NCI-H748 (cell line): ENCODE data around the gene STYXL1.
"Not testable (repeated sequence)": the region's sequence is repeated elsewhere in the genome, so short reads cannot be mapped to it uniquely, and the experiment has no call there.

Source experiments
- DNase-seq: peaks from one replicate; lab custom pipeline; 2025; ENCODE audit not compliant: unreplicated experiment; lab: John Stamatoyannopoulos, UW

The STYXL1 gene

GRCh38 chr7:76066716-76067503 lies 19.1 kb upstream of the STYXL1 start:
- DNase-seq, result no peak

GRCh38 chr7:76065016-76065612 lies 17.3 kb upstream of the STYXL1 start:
- DNase-seq, result no peak

- no peak for DNase-seq
Observed at GRCh38 chr7:76064208-76064970, 16.6 kb upstream of the STYXL1 start.

DNA sequence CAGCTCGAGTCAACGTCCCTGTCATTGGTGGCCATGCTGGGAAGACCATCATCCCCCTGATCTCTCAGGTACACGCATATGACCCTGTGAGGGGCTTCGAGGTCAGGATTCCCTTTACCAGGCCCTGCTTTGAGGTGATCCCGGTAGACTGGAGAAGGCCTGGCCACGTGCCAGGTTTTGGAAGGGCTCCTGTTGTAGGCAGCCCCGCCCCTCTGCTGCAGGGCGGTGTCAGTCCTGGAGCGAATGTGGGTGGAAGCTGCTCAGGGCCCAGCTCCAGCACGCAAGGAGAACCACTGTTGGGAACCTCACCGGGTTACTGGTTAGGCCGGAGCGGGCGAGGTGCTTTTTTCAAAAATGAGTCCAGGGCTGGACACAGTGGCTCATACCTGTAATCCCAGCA lies 15.7 kb upstream of the STYXL1 start:
- peak; percentile 43 for DNase-seq

DNA sequence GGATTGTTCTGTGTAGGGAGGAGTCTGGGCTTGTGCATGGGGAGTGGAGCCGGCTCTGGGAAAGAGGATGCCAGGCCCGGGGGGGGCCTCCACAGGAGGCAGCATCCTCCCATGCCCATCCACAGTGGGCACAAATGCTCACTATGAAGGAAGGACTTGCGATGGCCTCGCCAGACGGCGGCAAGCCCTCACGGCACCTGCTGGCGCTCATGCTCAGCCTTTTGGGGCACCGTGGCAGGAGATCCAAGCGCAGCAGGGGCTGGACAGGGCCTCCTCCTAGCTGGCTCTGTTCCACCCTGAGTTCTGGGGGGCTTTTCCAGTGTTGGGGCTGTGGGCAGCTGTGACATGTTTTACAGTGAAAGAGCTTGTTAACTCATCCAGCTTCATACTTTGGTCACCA lies 15.3 kb upstream of the STYXL1 start:
- DNase-seq, result no peak

DNA sequence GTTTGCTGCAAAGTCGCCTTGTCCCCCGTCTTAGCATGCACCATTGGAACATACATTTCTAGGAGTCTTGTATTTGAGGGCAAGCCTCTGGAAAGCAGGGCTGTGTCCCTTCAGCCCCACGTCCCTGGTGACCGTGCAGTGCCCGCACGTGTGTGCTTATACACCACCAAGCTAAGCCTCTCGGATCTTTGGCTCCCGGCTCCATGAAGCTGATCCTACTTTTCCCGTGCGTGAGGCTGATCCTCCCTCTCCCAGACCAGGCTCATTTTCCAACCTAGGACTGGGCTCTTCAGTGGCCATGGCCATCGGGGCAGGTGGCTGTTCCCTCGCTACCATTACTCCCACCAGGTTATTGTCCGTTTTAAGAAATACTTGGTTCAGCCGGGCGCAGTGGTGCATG lies 14.5 kb upstream of the STYXL1 start:
- DNase-seq, result no peak

- no peak for DNase-seq
Observed at GRCh38 chr7:76060842-76061241, 13.0 kb upstream of the STYXL1 start.

DNA sequence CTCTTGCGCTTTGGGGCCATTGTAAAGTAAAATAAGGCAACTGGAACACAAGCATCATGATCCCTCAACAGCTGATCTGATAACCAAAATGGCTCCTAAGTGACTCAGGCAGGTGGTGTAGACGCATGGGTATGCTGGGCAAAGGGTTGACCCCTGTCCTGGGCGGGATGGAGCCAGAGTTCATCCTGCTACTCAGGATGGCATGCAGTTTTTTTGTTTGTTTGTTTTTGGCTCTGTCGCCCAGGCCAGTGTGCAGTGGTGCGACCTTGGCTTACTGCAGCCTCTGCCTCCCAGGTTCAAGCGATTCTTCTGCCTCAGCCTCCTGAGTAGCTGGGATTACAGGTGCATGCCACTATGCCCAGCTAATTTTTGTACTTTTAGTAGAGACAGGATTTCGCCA lies 10.9 kb upstream of the STYXL1 start:
- DNase-seq, result not testable (repeated sequence)

DNA sequence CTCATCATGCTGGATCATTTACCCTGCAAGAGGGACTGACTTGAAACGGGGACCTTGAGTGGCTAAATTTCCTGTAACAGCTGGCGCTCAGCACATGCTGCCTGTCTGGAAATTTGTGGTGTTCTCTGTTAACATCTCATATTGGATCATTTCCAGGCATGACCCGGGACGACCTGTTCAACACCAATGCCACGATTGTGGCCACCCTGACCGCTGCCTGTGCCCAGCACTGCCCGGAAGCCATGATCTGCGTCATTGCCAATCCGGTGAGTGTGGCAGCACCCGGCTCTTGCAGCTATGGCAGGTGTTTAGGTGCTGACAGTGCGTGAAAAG lies 10.0 kb upstream of the STYXL1 start:
- DNase-seq, result no peak

DNA sequence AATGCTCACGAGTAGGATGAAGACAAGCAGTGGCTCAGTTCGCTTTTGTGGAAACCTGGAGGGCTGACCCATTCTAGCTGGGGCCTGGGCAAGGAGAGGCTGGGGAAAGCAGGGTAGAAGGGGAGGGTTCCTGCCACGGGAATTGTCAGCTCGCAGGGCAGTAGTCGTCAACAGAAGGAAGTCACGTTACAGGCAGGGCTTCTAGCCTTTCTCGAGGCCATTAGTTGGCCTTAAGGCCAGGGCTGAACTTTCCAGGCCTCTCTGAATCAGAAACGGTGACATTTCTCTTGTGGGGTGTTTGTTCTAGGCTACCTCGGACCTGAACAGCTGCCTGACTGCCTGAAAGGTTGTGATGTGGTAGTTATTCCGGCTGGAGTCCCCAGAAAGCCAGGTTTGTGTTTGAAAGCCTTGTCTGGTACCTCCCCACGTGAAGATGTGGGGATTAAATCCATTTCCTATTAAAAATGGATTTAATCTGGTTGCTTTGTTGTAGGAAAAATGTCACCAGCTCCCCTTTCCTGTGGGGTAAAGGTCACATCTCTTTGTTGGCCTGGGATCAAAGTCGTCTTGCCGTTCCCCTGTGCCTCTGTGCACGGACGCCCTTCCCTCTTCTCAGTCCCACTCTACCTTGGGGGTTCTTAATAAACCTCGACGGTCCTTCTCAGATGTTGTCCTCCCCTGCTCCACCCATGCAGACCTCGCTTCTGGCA lies 9.5 kb upstream of the STYXL1 start:
- DNase-seq, result no peak

GRCh38 chr7:76056241-76056640 lies 8.4 kb upstream of the STYXL1 start:
- no peak for DNase-seq

- DNase-seq, result peak; percentile 28
Observed at GRCh38 chr7:76054123-76055120, 6.6 kb upstream of the STYXL1 start.

GRCh38 chr7:76053461-76053860 lies 5.7 kb upstream of the STYXL1 start:
- DNase-seq, result no peak

- DNase-seq, result not testable (repeated sequence)
Observed at GRCh38 chr7:76052681-76053080, 4.9 kb upstream of the STYXL1 start.

DNA sequence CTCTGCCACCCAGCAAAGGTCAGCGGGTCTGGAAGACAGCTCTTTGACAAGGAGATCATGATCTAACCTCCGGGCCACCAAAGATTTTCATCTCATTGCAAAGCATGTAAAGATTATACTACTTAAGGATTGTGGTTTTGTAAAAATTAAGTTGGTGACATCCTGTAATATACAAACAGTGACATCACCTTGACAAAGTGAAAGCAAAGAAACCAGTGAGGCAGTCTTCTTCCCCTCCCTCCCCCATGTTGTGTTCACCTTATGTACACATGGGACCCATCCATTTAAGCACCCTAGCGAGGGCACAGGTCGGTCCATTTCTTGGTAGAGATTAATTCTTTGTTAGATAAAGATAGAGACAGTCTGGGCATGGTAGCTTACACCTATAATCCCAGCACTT lies 4.0 kb upstream of the STYXL1 start:
- no peak for DNase-seq

DNA sequence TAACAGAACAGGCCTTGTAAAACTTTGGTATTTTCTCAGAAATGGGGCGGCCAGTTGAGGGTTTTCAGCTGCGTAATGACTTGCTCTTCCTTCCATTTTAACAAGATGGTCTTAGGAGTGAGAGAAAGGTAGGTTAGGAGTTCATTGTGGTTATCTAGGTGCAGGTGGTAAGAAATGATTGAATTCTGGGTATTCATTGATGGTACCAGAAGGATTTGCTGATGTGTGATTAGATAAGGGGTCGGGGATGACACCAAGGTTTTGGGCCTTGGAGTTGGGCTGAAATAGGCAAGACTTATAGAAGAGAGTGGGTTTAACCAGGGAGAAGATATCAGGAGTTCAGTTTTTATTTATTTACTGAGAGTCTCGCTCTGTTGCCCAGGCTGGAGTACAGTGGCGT lies 2.7 kb upstream of the STYXL1 start:
- no peak for DNase-seq

DNA sequence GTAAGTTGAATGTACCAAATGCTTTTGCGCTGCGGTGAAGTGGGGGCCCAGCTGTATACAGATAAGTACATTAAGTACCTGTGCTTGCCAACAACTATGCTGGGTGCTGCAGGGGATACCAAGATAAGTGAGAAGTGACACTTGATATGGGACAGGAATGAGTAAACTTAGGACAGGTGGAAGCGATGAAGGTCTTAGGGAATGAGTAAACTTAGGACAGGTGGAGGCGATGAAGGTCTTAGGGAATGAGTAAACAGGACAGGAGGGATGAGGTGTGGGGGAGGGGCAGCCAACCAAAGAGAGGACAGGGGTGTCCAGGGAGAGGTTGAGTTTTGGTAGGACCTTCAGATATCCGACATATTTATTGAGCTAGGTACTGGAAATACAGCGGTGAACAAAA lies 1.5 kb upstream of the STYXL1 start:
- DNase-seq, result no peak

DNA sequence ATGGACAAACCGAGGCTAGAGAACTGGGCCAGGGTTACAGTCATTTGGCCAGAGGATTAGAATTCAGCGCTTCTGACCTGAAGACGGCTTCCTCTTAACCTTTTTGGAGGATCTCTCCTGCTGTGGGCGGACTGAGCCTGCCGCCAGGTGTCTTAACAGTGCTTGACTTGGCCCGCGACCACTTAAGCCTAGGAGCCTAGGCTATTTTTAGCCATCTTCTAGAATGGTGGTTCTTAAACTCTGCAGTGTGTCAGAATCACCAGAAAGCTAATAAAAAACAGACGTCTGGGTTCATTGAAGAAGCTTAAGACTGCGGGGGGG lies 828 bp upstream of the STYXL1 start:
- peak; percentile 42 for DNase-seq

- DNase-seq, result peak; percentile 26
Observed at GRCh38 chr7:76047305-76047810, 442 bp downstream of the STYXL1 start.

GRCh38 chr7:76044375-76044865 lies 3.4 kb downstream of the STYXL1 start:
- DNase-seq, result no peak
